RWPE1 (cell line): ENCODE measurements around the gene DCAF17.

ENCODE experiments used
- CTCF ChIA-PET: fragments of 350-600 bp; sonication (Branson Sonifier 250); formaldehyde crosslinking; extraction: SDS; loops from one replicate; lab custom pipeline; 2021; lab: Yijun Ruan, JAX
- POLR2A ChIA-PET: fragments of 400-600 bp; formaldehyde crosslinking; extraction: SDS; loops from one replicate; lab custom pipeline; 2020; ENCODE audit warnings: antibody characterized with exemption; ENCODE audit not compliant: low non-redundant PET; lab: Yijun Ruan, JAX
- DNase-seq: peaks from one replicate; pipeline ENCODE4 v3.0.0; 2012; ENCODE audit warnings: low spot score
- H3K27ac ChIP-seq: fragments of 450-650 bp; 2 replicates; pipeline ENCODE4 v1.5.1; 2017
- TF ChIP-seq, protein P1 (sequence below): fragments of 450-650 bp; conservative IDR thresholded peaks from 2 replicates; pipeline ENCODE4 v1.5.1; 2017; ENCODE audit warnings: low read depth, mild to moderate bottlenecking

Gene DCAF17

DNA sequence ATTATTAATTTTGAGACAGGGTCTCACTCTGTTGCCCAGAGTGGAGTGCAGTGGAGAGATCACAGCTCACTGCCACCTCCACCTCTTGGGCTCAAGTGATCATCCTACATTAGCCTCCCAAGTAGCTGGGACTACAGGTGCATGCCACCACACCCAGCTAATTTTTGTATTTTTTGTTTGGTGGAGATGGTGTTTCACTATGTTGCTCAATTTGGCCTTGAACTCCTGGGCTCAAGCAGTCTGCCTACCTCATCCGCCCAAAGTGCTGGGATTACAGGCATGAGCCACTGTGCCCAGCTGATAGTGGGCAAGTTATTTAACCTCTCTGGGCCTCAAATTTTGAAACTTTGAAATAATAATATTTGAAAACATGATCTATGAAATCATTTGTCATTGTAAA, 26.5 kb downstream of the DCAF17 start:
- no peak overlapping the region for H3K27ac ChIP-seq
- POLR2A ChIA-PET = no interaction called here
- CTCF ChIA-PET = interaction anchor here (0.7 kb wide), 1 partner anchor 369 kb away, joined by 4 read pairs; no protein-coding TSS in a partner anchor
- TF ChIP-seq, protein P1, sequence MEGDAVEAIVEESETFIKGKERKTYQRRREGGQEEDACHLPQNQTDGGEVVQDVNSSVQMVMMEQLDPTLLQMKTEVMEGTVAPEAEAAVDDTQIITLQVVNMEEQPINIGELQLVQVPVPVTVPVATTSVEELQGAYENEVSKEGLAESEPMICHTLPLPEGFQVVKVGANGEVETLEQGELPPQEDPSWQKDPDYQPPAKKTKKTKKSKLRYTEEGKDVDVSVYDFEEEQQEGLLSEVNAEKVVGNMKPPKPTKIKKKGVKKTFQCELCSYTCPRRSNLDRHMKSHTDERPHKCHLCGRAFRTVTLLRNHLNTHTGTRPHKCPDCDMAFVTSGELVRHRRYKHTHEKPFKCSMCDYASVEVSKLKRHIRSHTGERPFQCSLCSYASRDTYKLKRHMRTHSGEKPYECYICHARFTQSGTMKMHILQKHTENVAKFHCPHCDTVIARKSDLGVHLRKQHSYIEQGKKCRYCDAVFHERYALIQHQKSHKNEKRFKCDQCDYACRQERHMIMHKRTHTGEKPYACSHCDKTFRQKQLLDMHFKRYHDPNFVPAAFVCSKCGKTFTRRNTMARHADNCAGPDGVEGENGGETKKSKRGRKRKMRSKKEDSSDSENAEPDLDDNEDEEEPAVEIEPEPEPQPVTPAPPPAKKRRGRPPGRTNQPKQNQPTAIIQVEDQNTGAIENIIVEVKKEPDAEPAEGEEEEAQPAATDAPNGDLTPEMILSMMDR = no peak
- DNase-seq = no peak

DNA sequence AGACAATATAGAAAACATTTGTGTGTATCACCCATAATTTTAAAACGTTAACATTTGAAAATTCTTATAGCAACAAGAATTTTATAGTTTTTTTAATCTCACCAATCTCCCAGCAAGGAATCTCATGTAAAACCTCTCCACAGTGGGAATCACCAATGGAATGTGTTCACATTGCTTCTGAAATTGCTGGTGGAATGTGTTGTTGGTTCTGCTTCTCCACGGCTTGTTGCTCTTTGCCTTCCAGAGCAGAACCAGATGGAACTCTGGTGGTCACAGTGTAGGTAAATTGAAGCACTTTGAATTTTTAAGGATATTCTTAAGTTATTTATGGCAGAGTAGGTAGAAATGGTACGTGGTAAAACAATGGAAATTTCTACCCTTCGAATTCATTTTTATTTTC, 35.1 kb downstream of the DCAF17 start:
- no peak for DNase-seq
- TF ChIP-seq, protein P1 = no peak
- ChIA-PET POLR2A (no interaction called here), CTCF (interaction anchor here (0.6 kb wide), 2 partner anchors 235 to 254 kb away, joined by 3 to 8 read pairs; no protein-coding TSS in a partner anchor)
- H3K27ac ChIP-seq = no peak overlapping the region

DNA sequence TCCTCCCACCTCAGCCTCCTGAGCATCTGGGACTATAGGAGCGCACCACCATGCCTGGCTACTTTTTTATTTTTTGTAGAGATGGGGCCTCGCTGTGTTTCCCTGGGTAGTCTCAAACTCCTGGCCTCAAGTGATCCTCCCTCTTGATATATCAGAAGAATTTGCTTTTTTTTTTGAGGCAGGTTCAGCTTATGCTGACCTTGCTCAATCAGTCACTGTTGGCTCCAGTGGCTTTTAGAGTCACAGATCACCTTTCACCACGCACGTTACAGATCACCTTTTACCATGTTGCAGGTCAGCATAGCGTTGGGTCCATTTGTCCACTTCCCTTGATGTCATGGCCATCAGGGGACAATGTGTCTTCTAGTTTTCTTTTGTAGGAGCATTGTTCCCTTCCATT, 36.1 kb downstream of the DCAF17 start:
- ChIA-PET CTCF (no interaction called here), POLR2A (no interaction called here)
- no peak for DNase-seq
- TF ChIP-seq, protein P1 = no peak
- H3K27ac ChIP-seq = no peak overlapping the region

- CTCF ChIA-PET = no interaction called here
- DNase-seq = no peak
- TF ChIP-seq, protein P1 = no peak
- no peak overlapping the region for H3K27ac ChIP-seq
- POLR2A ChIA-PET = no interaction called here
Measured at GRCh38 chr2:171475979-171476378, 42.0 kb downstream of the DCAF17 start.

GRCh38 chr2:171478345-171478744, 44.3 kb downstream of the DCAF17 start:
- ChIA-PET CTCF (no interaction called here), POLR2A (no interaction called here)
- H3K27ac ChIP-seq = no peak overlapping the region
- TF ChIP-seq, protein P1 = no peak
- no peak for DNase-seq

GRCh38 chr2:171479154-171479814, 45.3 kb downstream of the DCAF17 start:
- H3K27ac ChIP-seq = no peak overlapping the region
- ChIA-PET CTCF (no interaction called here), POLR2A (no interaction called here)
- DNase-seq = no peak
- TF ChIP-seq, protein P1 = no peak
